Duodenal mucosa (tissue), 2 donors: ENCODE measurements around the gene CDK14.

ENCODE experiments used
- H3K27ac ChIP-seq: one replicate; pipeline ENCODE4 v1.7.0; 2013; ENCODE audit warnings: low read depth, low read length
- H3K27me3 ChIP-seq, 2 donors: one replicate each; pipeline ENCODE4 v1.7.0; 2013; ENCODE audit warnings: low read length in 2 of 2, control low read depth in 1 of 2; ENCODE audit not compliant: insufficient read depth in 2 of 2, control insufficient read depth in 1 of 2
- H3K36me3 ChIP-seq, 2 donors: one replicate each; pipeline ENCODE4 v1.7.0; 2013; ENCODE audit warnings: low read length in 2 of 2, control low read depth in 1 of 2; ENCODE audit not compliant: insufficient read depth in 2 of 2, control insufficient read depth in 1 of 2
- H3K4me1 ChIP-seq, 2 donors: one replicate each; pipeline ENCODE4 v1.7.0; 2013; ENCODE audit warnings: low read length in 2 of 2, control low read depth in 1 of 2; ENCODE audit not compliant: insufficient read depth in 2 of 2, control insufficient read depth in 1 of 2
- H3K4me3 ChIP-seq, 2 donors: one replicate each; pipeline ENCODE4 v1.7.0; 2013; ENCODE audit warnings: low read length in 2 of 2, low read depth in 1 of 2
- H3K9ac ChIP-seq, 2 donors: one replicate each; pipeline ENCODE4 v1.7.0; 2013; ENCODE audit warnings: low read length in 2 of 2, low read depth in 1 of 2
- H3K9me3 ChIP-seq, 2 donors: one replicate each; pipeline ENCODE4 v1.7.0; 2013; ENCODE audit warnings: low read length in 2 of 2, control low read depth in 1 of 2; ENCODE audit not compliant: control insufficient read depth in 1 of 2

The CDK14 gene

DNA sequence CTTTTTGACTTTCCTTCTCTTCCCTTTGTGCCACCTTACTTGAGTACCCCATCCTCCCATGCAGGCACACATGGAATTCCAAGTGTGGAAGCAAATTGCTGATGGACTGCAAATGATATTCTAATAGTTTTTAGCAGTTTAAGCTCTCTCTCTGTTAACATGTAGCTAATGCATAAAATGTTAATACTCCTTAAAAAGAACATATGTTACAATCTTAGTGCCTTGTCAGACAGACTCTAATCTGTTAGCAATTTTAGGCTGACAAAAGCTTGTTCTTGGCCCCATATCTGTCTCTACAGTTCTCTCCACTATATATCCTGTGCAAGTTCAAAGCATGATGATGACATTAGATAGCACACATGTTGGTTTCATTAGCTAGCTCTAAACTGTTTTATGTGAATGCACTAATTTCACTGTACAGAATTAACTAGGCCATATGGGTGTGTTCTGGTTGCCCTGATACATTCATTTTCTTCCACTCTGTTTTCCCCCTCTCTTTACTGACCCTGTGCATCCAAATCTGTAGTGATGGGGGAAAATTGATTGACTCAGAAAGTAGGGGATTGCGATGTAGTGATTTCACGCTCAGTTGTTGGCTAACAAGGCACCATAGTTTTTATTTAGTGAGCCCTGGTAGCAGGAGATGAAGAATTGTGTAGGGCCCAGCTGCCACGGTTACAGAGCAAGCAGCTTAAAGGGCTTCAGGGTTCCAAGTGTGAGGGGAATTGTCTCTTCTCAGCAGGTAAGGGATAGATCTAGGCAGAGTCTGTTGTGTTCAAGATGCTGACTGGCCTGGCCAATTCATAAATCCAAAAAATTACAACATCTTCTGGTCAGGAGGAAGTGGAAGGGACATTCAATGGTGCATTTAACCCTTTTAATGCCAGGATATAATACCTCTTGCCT lies 553.5 kb downstream of the CDK14 start:
- H3K36me3 ChIP-seq: no peaks in the 10 kb centered on the region
- H3K9ac ChIP-seq: no peak overlapping the region
- H3K9me3 ChIP-seq: no peaks in the 10 kb centered on the region
- H3K4me1 ChIP-seq: no peaks in the 10 kb centered on the region
- no peak overlapping the region for H3K4me3 ChIP-seq
- no peak overlapping the region for H3K27ac ChIP-seq
- no peaks in the 10 kb centered on the region for H3K27me3 ChIP-seq

DNA sequence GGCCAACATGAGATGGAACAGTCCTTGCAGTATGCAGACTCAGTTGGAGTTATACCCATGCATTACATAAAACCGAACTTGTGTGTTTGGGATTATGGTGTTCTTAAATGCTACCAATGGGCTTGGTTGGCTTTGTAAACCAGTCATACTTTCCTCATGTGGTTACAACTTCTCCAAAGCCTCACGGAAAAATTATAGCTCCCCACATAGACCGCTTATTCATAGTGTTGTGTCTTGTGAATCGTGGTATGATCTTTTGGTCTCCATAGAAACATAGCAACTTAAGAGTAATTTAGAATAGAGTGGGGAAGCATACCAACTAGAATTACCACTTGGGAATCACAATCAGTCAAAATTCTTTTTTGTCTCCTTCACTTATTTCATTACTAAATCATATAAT lies 555.8 kb downstream of the CDK14 start:
- Histone ChIP-seq H3K9ac (no peak overlapping the region), H3K9me3 (no peaks in the 10 kb centered on the region), H3K4me3 (no peak overlapping the region), H3K27ac (no peak overlapping the region), H3K27me3 (no peaks in the 10 kb centered on the region), H3K36me3 (no peaks in the 10 kb centered on the region), H3K4me1 (no peaks in the 10 kb centered on the region)

DNA sequence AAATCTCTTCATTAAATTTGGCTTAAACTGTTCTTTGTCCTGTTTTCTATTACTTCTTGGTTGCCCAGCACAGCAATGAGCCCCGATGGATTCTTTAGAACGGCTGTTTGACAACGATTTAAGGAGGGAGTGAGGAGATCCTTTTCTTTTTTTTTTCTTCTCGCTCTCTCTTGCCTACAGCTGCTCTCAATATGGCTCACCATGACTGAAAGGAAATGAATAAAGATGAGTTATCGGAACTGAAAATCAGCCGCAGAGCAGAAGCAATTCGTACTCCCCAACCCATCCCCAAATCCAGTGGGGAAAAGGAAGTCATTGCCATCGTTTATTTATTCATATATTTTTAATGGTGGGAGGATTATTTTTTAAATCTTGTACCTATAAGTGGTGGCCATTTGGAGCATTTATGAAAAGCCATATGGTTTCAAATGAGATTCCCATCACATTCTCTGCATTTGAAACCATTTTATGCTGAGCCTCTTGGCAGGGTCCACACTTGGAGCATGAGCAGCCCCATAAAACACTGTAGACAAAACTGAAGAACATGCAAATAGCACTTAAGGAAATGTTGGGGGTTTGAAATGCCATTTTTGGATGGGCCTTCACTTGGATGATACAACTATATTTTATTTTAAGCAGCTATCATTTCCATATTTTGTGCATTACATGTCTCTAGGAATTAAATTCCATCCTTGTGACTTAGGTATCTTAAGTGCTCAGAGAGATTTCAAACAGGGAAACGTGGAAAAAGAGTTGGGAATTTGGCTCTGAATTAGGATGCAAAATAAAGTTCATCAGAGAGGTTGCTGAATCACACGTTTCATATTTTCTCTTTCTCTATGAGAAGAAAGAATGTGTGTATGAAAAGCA lies 560.4 kb downstream of the CDK14 start:
- H3K36me3 ChIP-seq: no peaks in the 10 kb centered on the region
- no peaks in the 10 kb centered on the region for H3K27me3 ChIP-seq
- no peak overlapping the region for H3K4me3 ChIP-seq
- no peaks in the 10 kb centered on the region for H3K9me3 ChIP-seq
- no peaks in the 10 kb centered on the region for H3K4me1 ChIP-seq
- no peak overlapping the region for H3K27ac ChIP-seq
- no peak overlapping the region for H3K9ac ChIP-seq

DNA sequence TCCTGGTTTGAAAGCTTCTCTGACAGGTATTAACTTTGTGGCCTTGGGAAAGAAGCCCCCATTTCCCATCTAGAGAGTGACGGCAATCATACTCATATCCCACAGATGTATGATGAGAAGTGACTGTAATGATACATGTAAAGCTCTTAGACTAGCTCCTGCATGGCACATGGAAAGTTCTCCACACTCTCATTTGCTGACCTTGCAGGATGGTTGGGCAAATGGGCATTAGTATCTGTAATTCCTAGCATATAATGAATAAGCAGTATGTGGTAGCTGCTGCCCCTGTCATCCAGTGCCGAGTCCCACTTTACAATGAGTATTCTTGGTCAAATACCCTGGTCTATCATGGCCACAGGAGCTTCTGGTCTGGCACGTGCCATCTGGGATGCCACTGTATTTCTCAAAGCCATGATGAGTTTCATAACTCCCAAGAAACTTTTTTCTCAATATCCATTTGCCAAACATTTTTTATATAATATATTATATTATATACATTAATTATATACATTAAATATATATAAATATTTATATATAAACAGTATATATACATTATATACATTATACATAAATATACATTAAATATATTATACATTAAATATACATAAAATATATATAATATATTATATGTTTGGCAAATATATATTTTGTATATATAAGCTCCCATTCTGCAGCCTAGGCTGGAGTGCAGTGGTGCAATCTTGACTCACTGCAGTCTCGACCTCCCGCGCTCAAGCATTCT lies 561.6 kb downstream of the CDK14 start:
- Histone ChIP-seq H3K27me3 (no peaks in the 10 kb centered on the region), H3K9me3 (no peaks in the 10 kb centered on the region), H3K27ac (no peak overlapping the region), H3K4me1 (no peaks in the 10 kb centered on the region), H3K36me3 (no peaks in the 10 kb centered on the region), H3K9ac (no peak overlapping the region), H3K4me3 (no peak overlapping the region)

DNA sequence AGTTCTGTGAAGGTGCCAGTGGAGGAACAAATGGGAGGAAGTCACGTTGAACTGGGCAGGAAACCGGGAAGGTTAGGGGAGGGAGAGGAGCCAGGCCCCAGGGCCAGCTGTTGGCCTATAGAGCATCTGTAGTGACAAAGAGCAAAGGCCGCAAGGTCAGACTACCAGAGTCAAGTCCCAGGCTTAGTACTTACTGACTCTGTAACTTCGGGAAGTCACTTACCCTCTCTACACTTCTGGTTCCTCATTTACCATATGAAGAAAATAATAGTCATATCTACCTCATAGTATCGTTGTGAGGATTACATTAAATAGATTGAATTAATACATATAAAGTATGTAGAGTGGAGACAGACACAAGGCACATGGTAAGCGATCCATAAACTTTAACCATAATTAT lies 566.3 kb downstream of the CDK14 start:
- no peak overlapping the region for H3K9ac ChIP-seq
- no peak overlapping the region for H3K4me3 ChIP-seq
- no peaks in the 10 kb centered on the region for H3K9me3 ChIP-seq
- H3K4me1 ChIP-seq: no peaks in the 10 kb centered on the region
- H3K36me3 ChIP-seq: no peaks in the 10 kb centered on the region
- H3K27me3 ChIP-seq: no peaks in the 10 kb centered on the region
- H3K27ac ChIP-seq: no peak overlapping the region

DNA sequence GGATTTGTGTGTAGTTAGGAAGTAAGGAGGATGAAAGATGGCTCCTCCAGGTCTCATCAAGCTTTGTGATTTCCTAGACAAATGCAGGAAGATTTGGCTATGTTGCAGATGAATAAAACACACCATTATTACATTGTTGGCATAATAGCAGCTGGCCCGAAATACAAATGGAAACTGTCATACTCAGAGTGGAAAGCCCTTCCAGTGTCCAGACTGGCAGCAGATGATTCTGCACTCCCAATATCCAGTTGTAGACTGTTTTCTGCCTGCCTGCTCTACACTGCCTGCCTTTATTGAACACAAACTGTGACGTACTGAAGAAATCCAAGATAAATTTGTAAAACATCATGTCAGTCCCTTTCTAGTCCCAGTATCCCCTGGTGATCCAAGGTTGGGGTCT lies 568.4 kb downstream of the CDK14 start:
- H3K36me3 ChIP-seq: no peaks in the 10 kb centered on the region
- H3K27me3 ChIP-seq: no peaks in the 10 kb centered on the region
- H3K4me1 ChIP-seq: no peaks in the 10 kb centered on the region
- no peak overlapping the region for H3K27ac ChIP-seq
- no peak overlapping the region for H3K4me3 ChIP-seq
- no peak overlapping the region for H3K9ac ChIP-seq
- H3K9me3 ChIP-seq: no peaks in the 10 kb centered on the region

DNA sequence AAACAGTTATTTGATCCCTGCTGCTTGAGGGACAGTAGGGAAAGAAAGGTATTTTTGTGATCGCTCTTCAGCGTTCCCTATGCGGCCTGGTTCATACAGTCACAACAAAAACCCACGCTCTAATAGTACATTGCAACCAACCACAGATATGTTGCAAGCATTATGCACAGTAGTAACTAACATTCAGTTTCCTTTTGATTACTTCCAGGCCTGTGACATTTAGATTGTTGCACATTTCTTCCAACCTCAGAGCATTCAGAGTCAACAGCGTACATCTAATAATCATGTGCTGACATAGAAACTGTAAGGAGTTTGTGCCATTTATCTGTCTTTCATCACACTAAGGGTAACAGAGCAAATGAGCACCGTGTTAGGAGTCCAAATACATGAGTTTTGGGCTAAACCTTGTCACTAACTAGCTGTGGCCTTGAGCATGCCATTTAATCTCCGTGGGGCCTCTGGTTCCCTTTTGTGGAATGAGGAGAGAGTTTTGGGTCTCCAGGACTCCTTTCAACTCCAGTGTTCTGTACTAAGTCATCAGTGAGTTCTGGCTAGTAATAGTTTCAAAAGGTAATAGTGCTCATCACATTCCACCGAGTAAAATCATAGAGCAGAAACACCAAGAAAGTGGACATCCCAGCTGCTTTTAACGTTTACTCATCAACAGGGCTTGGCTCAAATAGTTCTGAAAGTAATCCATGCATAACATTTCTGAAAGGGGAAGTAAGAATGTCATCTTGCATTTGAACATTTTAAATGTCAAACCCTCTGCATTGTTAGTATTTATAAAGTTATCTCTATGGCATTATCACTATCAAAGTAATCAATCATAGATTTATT lies 569.1 kb downstream of the CDK14 start:
- no peak overlapping the region for H3K27ac ChIP-seq
- H3K4me3 ChIP-seq: no peak overlapping the region
- H3K9me3 ChIP-seq: no peaks in the 10 kb centered on the region
- no peak overlapping the region for H3K9ac ChIP-seq
- no peaks in the 10 kb centered on the region for H3K36me3 ChIP-seq
- no peaks in the 10 kb centered on the region for H3K27me3 ChIP-seq
- H3K4me1 ChIP-seq: no peaks in the 10 kb centered on the region

DNA sequence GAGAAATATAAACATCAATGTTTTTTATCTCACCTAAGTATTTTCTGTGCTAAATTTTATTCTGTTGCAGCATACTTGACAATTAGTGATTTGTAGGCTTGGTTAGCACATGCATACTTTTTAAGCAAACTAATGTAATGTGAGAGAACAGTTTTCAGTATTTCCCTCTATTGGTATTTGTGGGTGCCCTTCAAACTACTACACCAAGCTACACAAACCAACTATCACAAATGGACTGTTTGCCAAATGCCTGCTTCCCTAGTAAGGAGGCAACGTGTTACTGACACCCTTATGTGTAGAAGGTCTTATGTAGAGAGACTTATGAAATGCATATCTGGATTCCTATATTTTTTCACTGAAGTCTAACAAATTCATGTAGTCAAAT lies 569.7 kb downstream of the CDK14 start:
- Histone ChIP-seq H3K27me3 (no peaks in the 10 kb centered on the region), H3K4me3 (no peak overlapping the region), H3K9ac (no peak overlapping the region), H3K27ac (no peak overlapping the region), H3K4me1 (no peaks in the 10 kb centered on the region), H3K9me3 (no peaks in the 10 kb centered on the region), H3K36me3 (no peaks in the 10 kb centered on the region)

DNA sequence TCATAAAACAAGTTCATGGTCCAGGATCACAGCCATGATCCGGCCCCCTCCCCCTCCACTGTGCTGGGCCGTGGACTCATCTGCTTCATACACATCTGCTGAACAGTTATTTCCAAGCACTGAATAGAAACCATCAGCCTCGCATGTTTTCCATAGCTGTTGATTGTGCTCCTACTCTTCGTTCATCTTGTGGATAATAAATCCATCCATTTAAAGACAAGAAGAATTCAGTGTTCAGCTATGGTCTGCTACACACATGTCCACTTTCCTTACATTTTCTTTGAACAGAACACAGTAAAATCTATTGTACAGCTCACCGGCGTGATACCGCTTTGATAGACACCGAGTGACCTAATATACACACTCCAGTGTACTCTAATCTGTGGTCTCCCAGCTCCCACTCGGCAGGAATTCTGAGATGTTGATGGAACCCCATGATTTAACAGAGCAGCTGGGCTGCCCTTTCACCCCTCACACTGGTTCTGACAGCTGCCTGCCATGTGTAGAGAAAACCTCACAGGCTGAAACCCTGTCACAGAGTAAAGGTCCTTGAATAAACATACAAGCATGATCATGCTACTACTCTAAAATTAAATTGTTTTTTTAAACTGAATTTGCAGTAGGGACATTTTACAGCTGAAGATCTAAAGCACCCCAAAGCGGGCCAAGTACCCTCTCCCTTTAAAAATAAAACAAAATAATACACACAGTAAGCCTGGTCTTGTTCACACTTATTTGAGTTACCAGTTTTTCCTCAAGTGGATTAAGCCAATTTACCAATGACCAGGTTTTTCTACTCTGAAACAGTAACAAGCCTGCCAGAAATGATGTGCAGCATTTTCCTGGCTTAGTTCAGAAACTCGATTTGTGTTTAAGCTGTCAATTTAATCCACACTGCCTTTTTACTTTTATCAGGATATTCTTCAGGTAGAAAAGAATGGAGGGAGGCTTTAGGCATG lies 573.0 kb downstream of the CDK14 start:
- no peak overlapping the region for H3K4me3 ChIP-seq
- no peak overlapping the region for H3K9ac ChIP-seq
- no peaks in the 10 kb centered on the region for H3K9me3 ChIP-seq
- H3K4me1 ChIP-seq: no peaks in the 10 kb centered on the region
- H3K27ac ChIP-seq: no peak overlapping the region
- H3K27me3 ChIP-seq: no peaks in the 10 kb centered on the region
- H3K36me3 ChIP-seq: no peaks in the 10 kb centered on the region
